H1 (cell line): ENCODE measurements around the gene ATG9B. TPM values are rescaled to one million over a fixed set of nuclear protein-coding genes. Genes with fewer than 3 reads are reported as not detected.

Experiments
- CTCF ChIA-PET: fragments of 300-600 bp; sonication (Branson Sonifier 250); formaldehyde crosslinking; loops from one replicate; lab custom pipeline; 2021; ENCODE audit not compliant: partially characterized antibody; lab: Charles Lee
- POLR2A ChIA-PET: fragments of 300-600 bp; sonication (Branson Sonifier 250); formaldehyde crosslinking; loops from one replicate; lab custom pipeline; 2021; ENCODE audit warnings: inconsistent platforms; ENCODE audit not compliant: partially characterized antibody; lab: Charles Lee
- DNase-seq, 2 experiments: peaks; one replicate each; pipeline versions ENCODE4 v3.0.0 to v3.0.0-alpha.2; 2010 to 2022; ENCODE audit warnings: low spot score in 2 of 2, low read depth in 1 of 2, mixed read lengths in 1 of 2
- FAIRE-seq: peaks from 2 replicates; lab custom pipeline; 2011; peaks lifted over from hg19 to GRCh38; lab: Jason Lieb, UNC
- H2AFZ ChIP-seq: 2 replicates; pipeline ENCODE4 v1.8.1; 2012; ENCODE audit warnings: low read length, inconsistent platforms
- H2AK5ac ChIP-seq: 2 replicates; pipeline ENCODE4 v1.6.1; 2013; ENCODE audit warnings: low read depth, low read length
- H2BK120ac ChIP-seq: replicated peaks from 2 replicates; pipeline ENCODE3; 2013; ENCODE audit warnings: low read depth, low read length, inconsistent platforms
- H2BK12ac ChIP-seq: 2 replicates; pipeline ENCODE4 v1.6.1; 2013; ENCODE audit warnings: low read depth, low read length
- H2BK15ac ChIP-seq: 2 replicates; pipeline ENCODE4 v1.6.1; 2013; ENCODE audit warnings: low read length
- H2BK20ac ChIP-seq: 2 replicates; pipeline ENCODE4 v1.6.1; 2013; ENCODE audit warnings: low read length
- H2BK5ac ChIP-seq: 2 replicates; pipeline ENCODE4 v1.6.1; 2013; ENCODE audit warnings: low read depth, low read length
- H3K14ac ChIP-seq: 2 replicates; pipeline ENCODE4 v1.6.1; 2013; ENCODE audit warnings: inconsistent platforms; ENCODE audit not compliant: insufficient read length
- H3K18ac ChIP-seq: 2 replicates; pipeline ENCODE4 v1.6.1; 2013; ENCODE audit warnings: low read length; ENCODE audit errors: extremely low read depth
- H3K23ac ChIP-seq: 2 replicates; pipeline ENCODE4 v1.6.1; 2013; ENCODE audit warnings: inconsistent platforms; ENCODE audit not compliant: insufficient read length
- H3K23me2 ChIP-seq: 2 replicates; pipeline ENCODE4 v1.6.1; 2013; ENCODE audit warnings: low read depth, low read length
- H3K27ac ChIP-seq: 2 replicates; pipeline ENCODE4 v1.6.1; 2011; ENCODE audit warnings: low read depth, low read length, inconsistent platforms
- H3K27me3 ChIP-seq, 4 experiments: replicated peaks in 1 of 4; 1 replicate in 1 of 4; 2 replicates in 3 of 4; pipeline versions ENCODE4 v1.6.1 to v1.8.1; 2011 to 2013; ENCODE audit warnings: low read length in 3 of 4, mild to moderate bottlenecking in 3 of 4, inconsistent platforms in 2 of 4, mixed read lengths in 2 of 4, moderate library complexity in 1 of 4; ENCODE audit not compliant: control insufficient read depth in 3 of 4, insufficient read depth in 3 of 4; ENCODE audit errors: extremely low read depth in 1 of 4
- H3K36me3 ChIP-seq, 4 experiments: 2 replicates each; pipeline versions ENCODE4 v1.6.1 to v1.8.1; 2011 to 2013; ENCODE audit warnings: mild to moderate bottlenecking in 4 of 4, low read length in 3 of 4, moderate library complexity in 2 of 4, control low read depth in 1 of 4, inconsistent platforms in 1 of 4; ENCODE audit not compliant: insufficient read depth in 4 of 4, control insufficient read depth in 2 of 4
- H3K4ac ChIP-seq: replicated peaks from 2 replicates; pipeline ENCODE3; 2013; ENCODE audit warnings: low read length, low read depth, mixed read lengths, inconsistent platforms; ENCODE audit not compliant: insufficient read length
- H3K4me1 ChIP-seq, 4 experiments: replicated peaks in 1 of 4; 1 replicate in 1 of 4; 2 replicates in 3 of 4; pipeline versions ENCODE4 v1.6.1 to v1.8.1; 2011 to 2013; ENCODE audit warnings: low read length in 3 of 4, inconsistent platforms in 2 of 4, mixed read lengths in 1 of 4; ENCODE audit not compliant: insufficient read depth in 4 of 4, control insufficient read depth in 3 of 4
- H3K4me2 ChIP-seq, 2 experiments: 2 replicates each; pipeline versions ENCODE4 v1.6.1 to v1.8.1; 2011 to 2013; ENCODE audit warnings: low read depth in 2 of 2, low read length in 2 of 2, control low read depth in 1 of 2, inconsistent platforms in 1 of 2, mild to moderate bottlenecking in 1 of 2; ENCODE audit not compliant: insufficient read depth in 1 of 2
- H3K4me3 ChIP-seq, 4 experiments: fragments of 200-600, 300-600 bp in 1 of 4; sonication (generic), shearing (Covaris generic), sonication (Bioruptor Twin) in 1 of 4; 2 replicates each; pipeline versions ENCODE4 v1.5.1 to v1.8.1; 2011 to 2016; ENCODE audit warnings: low read length in 4 of 4, low read depth in 3 of 4, control low read depth in 2 of 4, inconsistent platforms in 2 of 4, mild to moderate bottlenecking in 2 of 4, mixed read lengths in 1 of 4, moderate library complexity in 1 of 4; ENCODE audit not compliant: insufficient read depth in 2 of 4; ENCODE audit errors: extremely low read depth in 1 of 4
- H3K56ac ChIP-seq: replicated peaks from 2 replicates; pipeline ENCODE3; 2013; ENCODE audit warnings: low read depth, mild to moderate bottlenecking, mixed read lengths, low read length, inconsistent platforms; ENCODE audit not compliant: insufficient read length
- H3K79me1 ChIP-seq: 2 replicates; pipeline ENCODE4 v1.6.1; 2013; ENCODE audit warnings: low read depth, low read length, control low read depth
- H3K79me2 ChIP-seq, 2 experiments: 2 replicates each; pipeline versions ENCODE4 v1.6.1 to v1.8.1; 2012 to 2013; ENCODE audit warnings: low read length in 2 of 2, mild to moderate bottlenecking in 2 of 2, inconsistent platforms in 1 of 2; ENCODE audit not compliant: insufficient read depth in 2 of 2, control insufficient read depth in 1 of 2
- H3K9ac ChIP-seq, 4 experiments: replicated peaks in 1 of 4; 1 replicate in 1 of 4; 2 replicates in 3 of 4; pipeline versions ENCODE4 v1.6.1 to v1.8.1; 2011 to 2013; ENCODE audit warnings: low read depth in 3 of 4, low read length in 3 of 4, control low read depth in 2 of 4, mild to moderate bottlenecking in 2 of 4, moderate library complexity in 2 of 4, inconsistent platforms in 1 of 4; ENCODE audit errors: extremely low read depth in 1 of 4
- H3K9me3 ChIP-seq, 2 experiments: 2 replicates each; pipeline versions ENCODE4 v1.6.1 to v1.8.1; 2012 to 2013; ENCODE audit warnings: mild to moderate bottlenecking in 2 of 2, moderate library complexity in 2 of 2, control low read depth in 1 of 2, inconsistent platforms in 1 of 2, low read depth in 1 of 2, low read length in 1 of 2, mixed read lengths in 1 of 2; ENCODE audit not compliant: insufficient read depth in 2 of 2
- H4K20me1 ChIP-seq, 2 experiments: replicated peaks in 1 of 2; 2 replicates each; pipeline versions ENCODE3 to v1.8.1; 2011 to 2013; ENCODE audit warnings: inconsistent platforms in 2 of 2, low read length in 2 of 2, mild to moderate bottlenecking in 1 of 2; ENCODE audit not compliant: insufficient read depth in 2 of 2, control insufficient read depth in 1 of 2
- H4K5ac ChIP-seq: 2 replicates; pipeline ENCODE4 v1.6.1; 2013; ENCODE audit warnings: low read length, low read depth, mixed read lengths, inconsistent platforms; ENCODE audit not compliant: insufficient read length
- H4K8ac ChIP-seq: 2 replicates; pipeline ENCODE4 v1.8.0; 2013; ENCODE audit warnings: mild to moderate bottlenecking, moderate library complexity, low read length, inconsistent platforms; ENCODE audit not compliant: insufficient read depth; ENCODE audit errors: extremely low read depth
- H4K91ac ChIP-seq: replicated peaks from 2 replicates; pipeline ENCODE3; 2013; ENCODE audit warnings: low read length, mixed read lengths, inconsistent platforms; ENCODE audit not compliant: insufficient read length
- CREB1 ChIP-seq: IDR thresholded peaks from 2 replicates; pipeline ENCODE4 v1.6.1; 2012; ENCODE audit warnings: inconsistent platforms
- HDAC6 ChIP-seq: IDR thresholded peaks from one replicate; pipeline ENCODE4 v1.7.1; 2012; ENCODE audit warnings: low read depth, mild to moderate bottlenecking, inconsistent platforms, low read length, moderate library complexity
- MAFK ChIP-seq: IDR thresholded peaks from 2 replicates; pipeline ENCODE4 v1.6.1; 2012; ENCODE audit warnings: low read depth, mild to moderate bottlenecking, improper control_type of control experiment, low read length
- POU5F1 ChIP-seq: IDR thresholded peaks from 2 replicates; pipeline ENCODE4 v1.6.1; 2011; ENCODE audit warnings: low read depth, mild to moderate bottlenecking, low read length, moderate library complexity
- RBBP5 ChIP-seq: IDR thresholded peaks from 2 replicates; pipeline ENCODE4 v1.7.1; 2012; ENCODE audit warnings: low read depth, mild to moderate bottlenecking, inconsistent platforms, low read length, moderate library complexity, borderline replicate concordance
- SP4 ChIP-seq: IDR thresholded peaks from 2 replicates; pipeline ENCODE4 v1.6.1; 2012; ENCODE audit warnings: low read length, inconsistent platforms
- TEAD4 ChIP-seq: IDR thresholded peaks from 2 replicates; pipeline ENCODE4 v1.6.1; 2012; ENCODE audit warnings: low read depth, low read length, inconsistent platforms, mixed read lengths
- WGBS, 2 experiments: shearing (Covaris generic) in 1 of 2; methylation state at CpG; one replicate each; pipeline versions ENCODE4 v1.1.6 to v1.1.7; 2013 to 2015; ENCODE audit warnings: low lambda C conversion rate in 2 of 2, mixed read lengths in 2 of 2, inconsistent platforms in 1 of 2, low coverage in 1 of 2, missing lambda C conversion rate in 1 of 2; ENCODE audit not compliant: insufficient replicate concordance in 2 of 2, insufficient coverage in 1 of 2, insufficient read length in 1 of 2; ENCODE audit errors: extremely low coverage in 1 of 2, missing lambda C conversion rate in 1 of 2; 5-methylcytosine and 5-hydroxymethylcytosine counted together
- polyA plus RNA-seq, 7 experiments: library from polyadenylated mRNA; depleted of rRNA in 3 of 7; stranded (reverse) in 5 of 7; unstranded in 2 of 7; fragments of >200 nt in 5 of 7; fragments of 200-250 nt in 2 of 7; gene quantifications; 1 replicate in 5 of 7; 2 replicates in 1 of 7; 4 replicates in 1 of 7; pipeline versions ENCODE4 v1.2.1 to v1.2.3, GENCODE V29; 2011 to 2013; ENCODE audit warnings: missing spikeins in 2 of 7, mixed read lengths in 2 of 7
- total RNA-seq: library from RNA; stranded (reverse); fragmentation: NEBNext Ultra II Directional; extraction: Animal tissue kit (Norgen Biotek cat#: 25700); gene quantifications from 2 replicates; pipeline ENCODE4 v1.2.1, GENCODE V29; 2021

Gene ATG9B
- total and polyA plus RNA-seq, 2 of the 8 experiments (the other 6 are each of a cell fraction or from before 2014, with no cell fraction given), result 1.4 to 2.3 TPM

- no peak overlapping the region for H3K14ac ChIP-seq
- no peak overlapping the region for H2AK5ac ChIP-seq
Observed at GRCh38 chr7:151005566-151005965, 18.7 kb downstream of the ATG9B start.

More at GRCh38 chr7:151005566-151005965, 18.7 kb downstream of the ATG9B start:
- no peaks in the 10 kb centered on the region for H4K20me1 ChIP-seq
- ChIA-PET CTCF (interaction anchor here (1.0 to 11.5 kb wide), 7 partner anchors 9 to 57 kb away, joined by 3 to 142 read pairs (median 6); partner anchors contain the start of genes ATG9B and NOS3), POLR2A (interaction anchor here (0.6 kb wide), 1 partner anchor 95 kb away, joined by 3 read pairs; no protein-coding TSS in a partner anchor)
- no peaks in the 10 kb centered on the region for H3K9me3 ChIP-seq
- peaks cover 0 to 20% (median 17%) of the 10 kb centered on the region in 4 experiments; a peak in 6 of 7 replicates for H3K4me1 ChIP-seq
- H2BK12ac ChIP-seq, result no peak overlapping the region
- H3K36me3 ChIP-seq, result no peaks in the 10 kb centered on the region
- no peak overlapping the region for H4K5ac ChIP-seq
- no peaks in the 10 kb centered on the region for H3K79me2 ChIP-seq
- no peak overlapping the region for H3K4ac ChIP-seq
- TF ChIP-seq POU5F1 (no peak), RBBP5 (no peak), CREB1 (no peak), TEAD4 (no peak), MAFK (no peak), SP4 (no peak), HDAC6 (no peak)
- no peak overlapping the region for H2BK120ac ChIP-seq
- H4K8ac ChIP-seq, result no peak overlapping the region
- no peak overlapping the region for H3K27ac ChIP-seq
- no peak for FAIRE-seq
- no peaks in the 10 kb centered on the region for H3K79me1 ChIP-seq
- no peak overlapping the region for H3K23ac ChIP-seq
- H3K4me3 ChIP-seq, result no peak overlapping the region
- no peak overlapping the region for H2AFZ ChIP-seq
- H3K56ac ChIP-seq, result no peak overlapping the region
- H3K23me2 ChIP-seq, result no peaks in the 10 kb centered on the region; the same call in 1 of the 2 replicates
- no peak overlapping the region for H2BK20ac ChIP-seq
- no peak overlapping the region for H3K9ac ChIP-seq
- H3K27me3 ChIP-seq, result no peaks in the 10 kb centered on the region
- no peak overlapping the region for H4K91ac ChIP-seq
- H2BK5ac ChIP-seq, result no peak overlapping the region
- H2BK15ac ChIP-seq, result no peak overlapping the region
- no peak overlapping the region for H3K4me2 ChIP-seq
- 88% methylated on average over 9 of the region's 9 CpGs; no CpG with 5 or more reads in 1 of the 2 experiments for WGBS, 2 experiments
- DNase-seq, result no peak
- no peak overlapping the region for H3K18ac ChIP-seq
